ENCODE data around the gene SEC23A. TPM values are rescaled to one million over a fixed set of nuclear protein-coding genes. Genes with fewer than 3 reads are reported as not detected.
"Not testable (repeated sequence)": the region's sequence is repeated elsewhere in the genome, so short reads cannot be mapped to it uniquely, and the experiment has no call there.

SEC23A gene
- total and polyA plus RNA-seq, 2 donors (not counting 3 experiments of a cell fraction or from before 2014, with no cell fraction given) = 78.3 to 155 TPM

DNA sequence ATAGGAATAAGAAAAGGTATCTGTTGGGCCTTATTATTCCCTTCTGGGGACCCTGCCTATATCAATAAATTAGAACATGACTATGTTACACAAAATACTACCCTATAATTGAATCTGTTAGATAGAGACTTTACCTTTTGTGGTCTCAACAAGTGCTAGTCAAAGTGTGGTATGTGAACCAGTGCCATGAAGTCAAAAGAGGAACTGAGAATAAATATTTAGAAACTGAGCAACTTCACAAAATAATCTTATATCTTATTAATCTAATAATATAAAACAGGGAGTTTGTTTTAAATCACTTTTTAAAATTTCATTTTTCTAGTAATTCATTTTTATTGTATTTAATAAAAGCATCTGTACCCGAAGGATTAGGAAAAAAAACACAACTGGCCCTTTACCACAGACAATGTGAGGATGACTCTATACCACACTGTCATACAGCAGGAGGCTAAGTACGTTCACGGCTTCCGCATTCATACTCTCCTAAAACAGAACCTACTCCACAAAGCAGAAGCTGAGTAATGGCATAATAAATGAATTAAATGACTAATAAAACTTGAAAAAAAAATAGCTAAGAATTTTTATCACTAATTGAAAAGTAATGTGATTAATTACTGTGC lies 42.1 kb downstream of the SEC23A start:
- Histone ChIP-seq H3K9me3 (replicated peaks; ENCODE audit: control insufficient read depth, insufficient read depth, low read length) (no peaks in the 10 kb centered on the region), H2AFZ (ENCODE audit: low read depth, low read length) (no peak overlapping the region), H4K20me1 (replicated peaks; ENCODE audit: control insufficient read depth, extremely low read depth, insufficient read depth, low read length) (no peaks in the 10 kb centered on the region), H3K27ac (ENCODE audit: insufficient read depth, low read depth, low read length) (no peak overlapping the region), H3K79me2 (ENCODE audit: control insufficient read depth, insufficient read depth, low read length) (no peaks in the 10 kb centered on the region), H3K27me3 (ENCODE audit: control insufficient read depth in 2 of 2, insufficient read depth in 2 of 2, low read length in 2 of 2) (no peaks in the 10 kb centered on the region), H3K36me3 (ENCODE audit: control insufficient read depth in 2 of 2, extremely low read depth in 1 of 2, insufficient read depth in 2 of 2, low read length in 2 of 2) (peaks cover 17% of the 10 kb centered on the region in 2 experiments), H3K4me1 (ENCODE audit: control insufficient read depth, extremely low read depth, insufficient read depth, low read length) (no peaks in the 10 kb centered on the region), H3K4me2 (ENCODE audit: insufficient read depth, low read length) (no peak overlapping the region), H3K9me1 (replicated peaks; ENCODE audit: control insufficient read depth, extremely low read depth, insufficient read depth, low read length) (no peaks in the 10 kb centered on the region), H3K4me3 (replicated peaks in 1 of 3; ENCODE audit: insufficient read depth in 1 of 3, low read depth in 1 of 3, low read length in 3 of 3) (no peak overlapping the region), H3K9ac (replicated peaks; ENCODE audit: extremely low read depth, insufficient read depth, low read length) (no peak overlapping the region)
- POLR2A ChIA-PET = no interaction called here
- no peak for DNase-seq (ENCODE audit: low read depth, low spot score)
- intact Hi-C loops (cut with micrococcal nuclease) = no loop called here
- dilution Hi-C loops (cut with MboI; ENCODE audit: extremely low pct_ligation_motif_present, low sequenced_read_pairs) = no loop called here
- CTCF ChIA-PET = no interaction called here
- no TSS peak for BruUV-seq (replicated peaks)
- no peak for TF ChIP-seq POLR2AphosphoS5 (IDR thresholded peaks at IDR 0.05; ENCODE audit: insufficient read depth, low read depth, low read length)
- no peak for TF ChIP-seq MYC (IDR thresholded peaks at IDR 0.05; ENCODE audit: low read depth, low read length)
- FAIRE-seq = no peak

GRCh38 chr14:39055786-39056474 lies 47.1 kb downstream of the SEC23A start:
- dilution Hi-C loops (cut with MboI; ENCODE audit: extremely low pct_ligation_motif_present, low sequenced_read_pairs) = no loop called here
- intact Hi-C loops (cut with micrococcal nuclease) = no loop called here
- no peaks in the 10 kb centered on the region for H3K27me3 ChIP-seq (ENCODE audit: control insufficient read depth in 2 of 2, insufficient read depth in 2 of 2, low read length in 2 of 2)
- H3K4me1 ChIP-seq (ENCODE audit: control insufficient read depth, extremely low read depth, insufficient read depth, low read length) = peaks cover 3% of the 10 kb centered on the region
- no peaks in the 10 kb centered on the region for H3K9me1 ChIP-seq (replicated peaks; ENCODE audit: control insufficient read depth, extremely low read depth, insufficient read depth, low read length)
- H3K9me3 ChIP-seq (replicated peaks; ENCODE audit: control insufficient read depth, insufficient read depth, low read length) = no peaks in the 10 kb centered on the region
- no peak overlapping the region for H3K4me3 ChIP-seq (replicated peaks in 1 of 3; ENCODE audit: insufficient read depth in 1 of 3, low read depth in 1 of 3, low read length in 3 of 3)
- ChIA-PET POLR2A (no interaction called here), CTCF (interaction anchor here (1.3 kb wide), 1 partner anchor 15 kb away, joined by 3 read pairs; no protein-coding TSS in a partner anchor)
- BruUV-seq (replicated peaks) = no TSS peak
- no peak overlapping the region for H2AFZ ChIP-seq (ENCODE audit: low read depth, low read length)
- H3K36me3 ChIP-seq (ENCODE audit: control insufficient read depth in 2 of 2, extremely low read depth in 1 of 2, insufficient read depth in 2 of 2, low read length in 2 of 2) = peaks cover 14 to 28% of the 10 kb centered on the region in 2 experiments
- no peak overlapping the region for H3K9ac ChIP-seq (replicated peaks; ENCODE audit: extremely low read depth, insufficient read depth, low read length)
- no peak for FAIRE-seq
- no peaks in the 10 kb centered on the region for H4K20me1 ChIP-seq (replicated peaks; ENCODE audit: control insufficient read depth, extremely low read depth, insufficient read depth, low read length)
- TF ChIP-seq MYC (IDR thresholded peaks at IDR 0.05; ENCODE audit: low read depth, low read length) (no peak), POLR2AphosphoS5 (IDR thresholded peaks at IDR 0.05; ENCODE audit: insufficient read depth, low read depth, low read length) (no peak), GATA2 (IDR thresholded peaks at IDR 0.05; ENCODE audit: insufficient read depth, insufficient read length, low read depth, low read length) (no peak)
- DNase-seq (ENCODE audit: low read depth, low spot score) = no peak
- no peak overlapping the region for H3K4me2 ChIP-seq (ENCODE audit: insufficient read depth, low read length)
- H3K79me2 ChIP-seq (ENCODE audit: control insufficient read depth, insufficient read depth, low read length) = no peaks in the 10 kb centered on the region
- no peak overlapping the region for H3K27ac ChIP-seq (ENCODE audit: insufficient read depth, low read depth, low read length)

- H3K4me2 ChIP-seq (ENCODE audit: insufficient read depth, low read length); H3K9ac ChIP-seq (replicated peaks; ENCODE audit: extremely low read depth, insufficient read depth, low read length); FAIRE-seq; H3K27me3 ChIP-seq (ENCODE audit: control insufficient read depth in 2 of 2, insufficient read depth in 2 of 2, low read length in 2 of 2); H3K4me1 ChIP-seq (ENCODE audit: control insufficient read depth, extremely low read depth, insufficient read depth, low read length); POLR2A ChIA-PET; CTCF ChIA-PET; H3K9me3 ChIP-seq (replicated peaks; ENCODE audit: control insufficient read depth, insufficient read depth, low read length); H3K4me3 ChIP-seq (replicated peaks in 1 of 3; ENCODE audit: insufficient read depth in 1 of 3, low read depth in 1 of 3, low read length in 3 of 3); H2AFZ ChIP-seq (ENCODE audit: low read depth, low read length); intact Hi-C loops (cut with micrococcal nuclease); H3K79me2 ChIP-seq (ENCODE audit: control insufficient read depth, insufficient read depth, low read length); dilution Hi-C loops (cut with MboI; ENCODE audit: extremely low pct_ligation_motif_present, low sequenced_read_pairs); BruUV-seq (replicated peaks); DNase-seq (ENCODE audit: low read depth, low spot score); H3K27ac ChIP-seq (ENCODE audit: insufficient read depth, low read depth, low read length); H3K9me1 ChIP-seq (replicated peaks; ENCODE audit: control insufficient read depth, extremely low read depth, insufficient read depth, low read length); H4K20me1 ChIP-seq (replicated peaks; ENCODE audit: control insufficient read depth, extremely low read depth, insufficient read depth, low read length): not testable (repeated sequence)
- peaks cover 18 to 29% of the 10 kb centered on the region in 2 experiments for H3K36me3 ChIP-seq (ENCODE audit: control insufficient read depth in 2 of 2, extremely low read depth in 1 of 2, insufficient read depth in 2 of 2, low read length in 2 of 2)
Observed at GRCh38 chr14:39052869-39053454, 50.1 kb downstream of the SEC23A start.
